SU-DHL-6 (cell line): ENCODE results near the gene CHI3L2.

ENCODE experiments used
- H2AFZ ChIP-seq: fragments of 200-600 bp; sonication (generic); 2 replicates; pipeline ENCODE4 v1.6.1; 2014; ENCODE audit warnings: low read depth, mild to moderate bottlenecking, moderate library complexity, mixed read lengths, antibody characterized with exemption, low read length; ENCODE audit not compliant: severe bottlenecking
- H3F3A ChIP-seq: fragments of 200-600 bp; shearing (Covaris generic); 2 replicates; pipeline ENCODE4 v1.6.0; 2016; ENCODE audit warnings: antibody characterized with exemption, mild to moderate bottlenecking; ENCODE audit not compliant: insufficient read depth
- H3K27ac ChIP-seq: fragments of 200-600 bp; sonication (generic); 2 replicates; pipeline ENCODE4 v1.5.1; 2016; ENCODE audit warnings: low read depth, mild to moderate bottlenecking, low read length, moderate library complexity, mixed read lengths
- H3K27me3 ChIP-seq: fragments of 200-600 bp; sonication (generic), shearing (Covaris generic); 2 replicates; pipeline ENCODE4 v1.6.0; 2014; ENCODE audit warnings: mild to moderate bottlenecking, low read length
- H3K36me3 ChIP-seq: fragments of 200-600 bp; sonication (generic); 2 replicates; pipeline ENCODE4 v1.6.1; 2014; ENCODE audit warnings: mild to moderate bottlenecking, low read length, mixed read lengths
- H3K4me2 ChIP-seq: fragments of 300-600, 200-600 bp; shearing (Covaris generic), sonication (generic); 2 replicates; pipeline ENCODE4 v1.6.0; 2014; ENCODE audit warnings: low read length, low read depth, mild to moderate bottlenecking; ENCODE audit not compliant: poor library complexity, severe bottlenecking
- H3K4me3 ChIP-seq: fragments of 200-600 bp; sonication (generic); 2 replicates; pipeline ENCODE4 v1.5.1; 2014; ENCODE audit warnings: antibody characterized with exemption, low read length, mild to moderate bottlenecking, mixed read lengths; ENCODE audit not compliant: insufficient read depth, poor library complexity, severe bottlenecking
- H3K79me2 ChIP-seq: fragments of 200-600 bp; sonication (generic); 2 replicates; pipeline ENCODE4 v1.6.1; 2014; ENCODE audit warnings: mild to moderate bottlenecking, low read length, moderate library complexity; ENCODE audit not compliant: insufficient read depth
- H3K9ac ChIP-seq: fragments of 200-600 bp; sonication (generic); 2 replicates; pipeline ENCODE4 v1.7.0; 2014; ENCODE audit warnings: mild to moderate bottlenecking, low read length
- H3K9me2 ChIP-seq: fragments of 200-600 bp; sonication (generic); replicated peaks from 2 replicates; pipeline ENCODE4 v1.6.1; 2014; ENCODE audit warnings: low read length; ENCODE audit not compliant: insufficient read depth
- H3K9me3 ChIP-seq: fragments of 200-600 bp; sonication (generic); 2 replicates; pipeline ENCODE4 v1.6.1; 2014; ENCODE audit warnings: low read length, mixed read lengths; ENCODE audit not compliant: insufficient read depth
- H4K20me1 ChIP-seq: fragments of 200-600 bp; sonication (generic); 2 replicates; pipeline ENCODE4 v1.6.1; 2014; ENCODE audit warnings: low read depth, mild to moderate bottlenecking, antibody characterized with exemption, low read length, moderate library complexity, mixed read lengths
- EZH2phosphoT487 ChIP-seq: fragments of 200-600 bp; sonication (generic), shearing (Covaris generic); conservative IDR thresholded peaks from 2 replicates; pipeline ENCODE4 v1.6.1; 2018; ENCODE audit warnings: mild to moderate bottlenecking, antibody characterized with exemption, low read length, moderate library complexity, mixed read lengths
- TF ChIP-seq, protein P1 (sequence below): fragments of 200-600 bp; sonication (generic); IDR thresholded peaks from one replicate; pipeline ENCODE4 v1.5.1; 2017; ENCODE audit warnings: antibody characterized with exemption, mild to moderate bottlenecking, low read length, moderate library complexity; ENCODE audit not compliant: insufficient read depth, poor library complexity, severe bottlenecking

CHI3L2 gene

GRCh38 chr1:111218701-111219556 is 8.6 kb upstream of the CHI3L2 start:
- Histone ChIP-seq H3K36me3 (no peaks in the 10 kb centered on the region), H3K27me3 (no peaks in the 10 kb centered on the region), H3K27ac (peak overlapping the region; percentile 100), H3K4me3 (peak overlapping the region; percentile 21), H3K4me2 (peak overlapping the region; percentile 94), H2AFZ (no peak overlapping the region), H3K9ac (peak overlapping the region; percentile 78), H3F3A (peaks cover 87% of the 10 kb centered on the region), H4K20me1 (no peaks in the 10 kb centered on the region), H3K9me2 (no peaks in the 10 kb centered on the region), H3K9me3 (no peaks in the 10 kb centered on the region), H3K79me2 (no peaks in the 10 kb centered on the region)
- TF ChIP-seq EZH2phosphoT487 = no peak
- TF ChIP-seq, protein P1, sequence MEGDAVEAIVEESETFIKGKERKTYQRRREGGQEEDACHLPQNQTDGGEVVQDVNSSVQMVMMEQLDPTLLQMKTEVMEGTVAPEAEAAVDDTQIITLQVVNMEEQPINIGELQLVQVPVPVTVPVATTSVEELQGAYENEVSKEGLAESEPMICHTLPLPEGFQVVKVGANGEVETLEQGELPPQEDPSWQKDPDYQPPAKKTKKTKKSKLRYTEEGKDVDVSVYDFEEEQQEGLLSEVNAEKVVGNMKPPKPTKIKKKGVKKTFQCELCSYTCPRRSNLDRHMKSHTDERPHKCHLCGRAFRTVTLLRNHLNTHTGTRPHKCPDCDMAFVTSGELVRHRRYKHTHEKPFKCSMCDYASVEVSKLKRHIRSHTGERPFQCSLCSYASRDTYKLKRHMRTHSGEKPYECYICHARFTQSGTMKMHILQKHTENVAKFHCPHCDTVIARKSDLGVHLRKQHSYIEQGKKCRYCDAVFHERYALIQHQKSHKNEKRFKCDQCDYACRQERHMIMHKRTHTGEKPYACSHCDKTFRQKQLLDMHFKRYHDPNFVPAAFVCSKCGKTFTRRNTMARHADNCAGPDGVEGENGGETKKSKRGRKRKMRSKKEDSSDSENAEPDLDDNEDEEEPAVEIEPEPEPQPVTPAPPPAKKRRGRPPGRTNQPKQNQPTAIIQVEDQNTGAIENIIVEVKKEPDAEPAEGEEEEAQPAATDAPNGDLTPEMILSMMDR = no peak

GRCh38 chr1:111219557-111220286 is 7.8 kb upstream of the CHI3L2 start:
- peak overlapping the region; percentile 94 for H3K4me2 ChIP-seq
- no peaks in the 10 kb centered on the region for H4K20me1 ChIP-seq
- TF ChIP-seq, protein P1 = no peak
- no peaks in the 10 kb centered on the region for H3K27me3 ChIP-seq
- H3K27ac ChIP-seq = peak overlapping the region; percentile 100
- H3K36me3 ChIP-seq = no peaks in the 10 kb centered on the region
- peak overlapping the region; percentile 36 for H3K4me3 ChIP-seq
- H3K9me2 ChIP-seq = no peaks in the 10 kb centered on the region
- H3K9me3 ChIP-seq = no peaks in the 10 kb centered on the region
- no peaks in the 10 kb centered on the region for H3K79me2 ChIP-seq
- peak overlapping the region; percentile 78 for H3K9ac ChIP-seq
- H3F3A ChIP-seq = peaks cover 81% of the 10 kb centered on the region
- H2AFZ ChIP-seq = no peak overlapping the region

GRCh38 chr1:111220302-111220890 is 7.1 kb upstream of the CHI3L2 start:
- Histone ChIP-seq H3K4me3 (peak overlapping the region; percentile 36), H2AFZ (no peak overlapping the region), H3K4me2 (peak overlapping the region; percentile 94), H3K79me2 (no peaks in the 10 kb centered on the region), H3K36me3 (no peaks in the 10 kb centered on the region), H3K9me2 (no peaks in the 10 kb centered on the region), H4K20me1 (no peaks in the 10 kb centered on the region), H3K9ac (peak overlapping the region; percentile 78), H3F3A (peaks cover 81% of the 10 kb centered on the region), H3K9me3 (no peaks in the 10 kb centered on the region), H3K27me3 (no peaks in the 10 kb centered on the region), H3K27ac (peak overlapping the region; percentile 100)
- TF ChIP-seq, protein P1 = no peak
- TF ChIP-seq EZH2phosphoT487 = no peak
